ENCODE measurements around the gene TFDP3.

The TFDP3 gene

GRCh38 chrX:133185119-133185518 is 33.0 kb downstream of the TFDP3 start:
- no peak for DNase-seq

GRCh38 chrX:133183806-133184205 is 34.3 kb downstream of the TFDP3 start:
- DNase-seq: no peak

- DNase-seq: no peak
These were observed 38.7 kb downstream of the TFDP3 start for GRCh38 chrX:133179500-133179899.

GRCh38 chrX:133177202-133177601 is 41.0 kb downstream of the TFDP3 start:
- no peak for DNase-seq

- no peak for DNase-seq
These were observed 42.5 kb downstream of the TFDP3 start for GRCh38 chrX:133175605-133176004.

- DNase-seq: no peak
These were observed 43.0 kb downstream of the TFDP3 start for GRCh38 chrX:133175162-133175561.

GRCh38 chrX:133171962-133172708 is 46.0 kb downstream of the TFDP3 start:
- no peak for DNase-seq
